Activated CD4-positive, alpha-beta T cell treated with anti-CD3 and anti-CD28 coated beads, Interleukin-2, Interleukin-6, amounts not matched to agents 100 ng/mL and 50 ng/mL, durations not matched to agents 16 hours and 8 hours (primary cell): ENCODE data around the gene C10orf53.
"Not testable (repeated sequence)": the region's sequence is repeated elsewhere in the genome, so short reads cannot be mapped to it uniquely, and the experiment has no call there.

Experiments
- DNase-seq: peaks from one replicate; pipeline ENCODE4 v3.0.0-alpha.2; 2020

Gene C10orf53

GRCh38 chr10:49652421-49653272 is 26.8 kb upstream of the C10orf53 start:
- no peak for DNase-seq

GRCh38 chr10:49653273-49653929 is 26.1 kb upstream of the C10orf53 start:
- DNase-seq, result no peak

GRCh38 chr10:49654036-49654693 is 25.3 kb upstream of the C10orf53 start:
- no peak for DNase-seq

GRCh38 chr10:49655099-49655498 is 24.4 kb upstream of the C10orf53 start:
- no peak for DNase-seq

GRCh38 chr10:49656845-49657493 is 22.5 kb upstream of the C10orf53 start:
- DNase-seq, result no peak

GRCh38 chr10:49657606-49658005 is 21.8 kb upstream of the C10orf53 start:
- DNase-seq, result no peak

- no peak for DNase-seq
Observed at GRCh38 chr10:49661140-49661856, 18.2 kb upstream of the C10orf53 start.

- DNase-seq, result no peak
Observed at GRCh38 chr10:49662169-49662830, 17.2 kb upstream of the C10orf53 start.

- no peak for DNase-seq
Observed at GRCh38 chr10:49663596-49663995, 15.9 kb upstream of the C10orf53 start.

GRCh38 chr10:49664006-49664841 is 15.2 kb upstream of the C10orf53 start:
- DNase-seq, result no peak

GRCh38 chr10:49664842-49665355 is 14.6 kb upstream of the C10orf53 start:
- DNase-seq, result no peak

- no peak for DNase-seq
Observed at GRCh38 chr10:49666054-49666615, 13.3 kb upstream of the C10orf53 start.

GRCh38 chr10:49666685-49667084 is 12.8 kb upstream of the C10orf53 start:
- DNase-seq, result no peak

GRCh38 chr10:49667991-49668390 is 11.5 kb upstream of the C10orf53 start:
- DNase-seq, result no peak

- DNase-seq, result no peak
Observed at GRCh38 chr10:49668684-49669083, 10.8 kb upstream of the C10orf53 start.

GRCh38 chr10:49678827-49679479 is 498 bp upstream of the C10orf53 start:
- no peak for DNase-seq

- not testable (repeated sequence) for DNase-seq
Observed at GRCh38 chr10:49682449-49682848, 3.0 kb downstream of the C10orf53 start.

GRCh38 chr10:49682879-49683278 is 3.4 kb downstream of the C10orf53 start:
- DNase-seq, result no peak

GRCh38 chr10:49686651-49687050 is 7.2 kb downstream of the C10orf53 start:
- DNase-seq, result no peak
